HG03457 (cell line): ENCODE measurements around the gene GPC1.

Experiments used
- ATAC-seq: cut with Tn5 transposase; IDR thresholded peaks from one replicate; pipeline ENCODE4 v1.9.1; 2021; ENCODE audit warnings: moderate number of reproducible peaks; ENCODE audit not compliant: unreplicated experiment

The GPC1 gene

GRCh38 chr2:240397542-240397916 is 37.9 kb upstream of the GPC1 start:
- no peak for ATAC-seq

- no peak for ATAC-seq
These were observed 37.4 kb upstream of the GPC1 start for GRCh38 chr2:240397924-240398645.

DNA sequence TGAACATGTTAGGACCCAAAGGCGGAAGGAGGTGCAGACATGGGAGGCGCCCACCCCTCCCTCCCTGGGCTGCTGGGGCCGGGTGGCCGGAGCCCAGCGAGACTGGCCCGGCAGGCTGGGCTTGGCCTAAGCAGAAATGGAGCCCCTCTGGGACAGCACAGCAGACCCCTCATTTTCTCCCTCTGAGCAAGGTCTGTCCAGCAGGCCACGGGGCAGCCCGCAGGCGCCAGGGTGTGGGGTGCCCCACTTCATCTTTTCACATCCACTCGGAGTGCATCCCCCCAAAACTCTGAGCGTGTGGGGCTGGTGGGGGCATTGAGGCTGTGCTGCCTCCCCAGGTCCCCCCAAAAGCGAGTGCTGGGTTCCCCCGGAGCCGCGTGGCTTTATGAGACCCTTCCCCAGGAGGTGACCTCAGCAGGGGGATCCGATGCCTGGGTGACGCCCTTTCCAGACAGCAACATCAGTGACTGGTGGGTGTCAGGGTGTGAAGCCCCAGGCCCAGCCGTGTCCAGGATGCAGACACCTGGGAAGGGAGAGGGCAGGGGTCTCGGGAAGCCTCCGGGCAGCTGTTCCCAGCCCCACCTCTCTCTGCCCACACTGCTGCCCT is 36.7 kb upstream of the GPC1 start:
- ATAC-seq, result no peak

GRCh38 chr2:240399419-240400324 is 35.8 kb upstream of the GPC1 start:
- no peak for ATAC-seq

GRCh38 chr2:240400371-240401161 is 34.9 kb upstream of the GPC1 start:
- ATAC-seq, result no peak

- ATAC-seq, result no peak
These were observed 34.2 kb upstream of the GPC1 start for GRCh38 chr2:240401308-240401707.

- no peak for ATAC-seq
These were observed 33.5 kb upstream of the GPC1 start for GRCh38 chr2:240401781-240402551.

DNA sequence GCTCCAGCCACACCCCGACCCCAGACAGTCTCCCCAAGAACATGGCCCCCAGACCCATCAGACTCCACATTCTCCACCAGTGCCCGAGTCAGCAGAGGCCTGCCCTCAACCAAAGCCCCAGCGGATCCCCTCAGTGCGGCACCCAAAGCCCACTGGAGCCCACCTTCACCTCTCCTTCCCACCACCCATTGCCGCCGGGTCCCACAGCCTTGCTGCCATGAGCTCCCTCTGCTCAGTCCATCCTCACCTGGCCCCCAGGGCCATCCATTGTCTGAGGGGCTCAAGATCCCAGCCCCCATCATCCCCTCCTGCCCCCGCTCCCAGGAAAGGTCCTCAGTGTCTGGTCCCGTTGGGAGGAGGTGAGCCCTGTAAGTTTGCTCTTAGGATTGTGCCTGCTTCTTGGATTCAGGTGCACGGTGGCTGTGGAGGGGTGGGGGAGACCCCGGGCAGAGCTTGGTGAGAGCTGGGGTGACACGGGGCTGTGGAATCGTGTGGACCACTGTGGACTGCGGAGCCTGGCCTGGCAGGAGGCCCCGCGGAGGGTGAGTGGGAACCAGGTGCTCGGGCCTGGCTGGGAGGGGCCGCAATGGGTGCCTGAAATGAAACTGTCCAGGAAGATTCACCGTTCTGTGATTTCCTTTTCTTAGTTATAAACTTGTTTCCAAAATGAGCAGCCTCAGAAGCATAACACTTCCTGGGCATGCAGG is 32.7 kb upstream of the GPC1 start:
- no peak for ATAC-seq

- no peak for ATAC-seq
These were observed 31.9 kb upstream of the GPC1 start for GRCh38 chr2:240403396-240404104.

DNA sequence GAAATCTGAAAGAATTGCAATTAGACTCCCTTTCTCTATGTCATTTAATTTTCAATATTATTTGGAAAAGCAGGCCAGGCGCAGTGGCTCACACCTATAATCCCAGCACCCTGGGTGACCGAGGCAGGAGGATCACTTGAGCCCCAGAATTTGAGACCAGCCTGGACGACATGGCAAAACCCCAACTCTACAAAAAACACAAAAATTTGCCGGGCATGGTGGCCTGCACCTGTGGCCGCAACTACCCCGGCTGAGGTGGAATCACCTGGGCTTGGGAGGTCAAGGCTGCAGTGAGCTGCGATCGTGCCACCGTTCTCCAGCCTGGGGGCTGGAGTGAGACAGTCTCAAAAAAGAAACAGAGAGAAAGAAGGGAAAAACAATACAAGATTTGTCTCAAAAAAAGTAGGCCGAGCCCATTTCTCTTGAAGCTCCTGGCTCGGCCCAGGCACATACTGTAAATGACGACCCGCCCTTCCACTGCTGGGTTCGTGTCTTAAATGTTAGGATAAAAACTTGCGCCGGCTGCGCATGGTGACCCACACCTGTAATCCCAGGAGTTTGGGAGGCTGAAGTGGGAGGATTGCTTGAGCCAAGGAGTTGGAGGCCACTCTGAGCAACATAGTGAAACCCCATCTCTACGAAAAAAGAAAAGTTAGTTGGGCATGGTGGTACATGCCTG is 31.1 kb upstream of the GPC1 start:
- ATAC-seq, result no peak

DNA sequence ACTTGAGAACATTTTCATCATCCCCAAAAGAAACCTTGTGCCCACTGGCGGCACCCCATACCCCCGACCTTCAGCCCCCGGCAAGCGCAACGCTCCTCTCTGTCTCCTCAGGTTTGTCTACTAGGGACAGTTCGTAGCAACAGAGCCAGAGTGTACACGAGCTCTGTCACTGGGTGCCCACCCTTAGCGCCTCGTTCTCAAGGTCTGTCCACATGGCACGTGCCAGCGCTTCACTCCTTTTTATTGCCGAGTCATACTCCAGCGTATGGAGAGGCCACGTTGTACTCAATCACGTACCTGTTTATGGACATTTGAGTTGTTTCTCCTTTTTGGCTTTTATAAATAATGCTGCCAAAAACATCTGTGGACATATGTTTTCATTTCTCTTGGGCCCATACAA is 30.3 kb upstream of the GPC1 start:
- no peak for ATAC-seq

GRCh38 chr2:240405684-240406313 is 29.7 kb upstream of the GPC1 start:
- ATAC-seq, result no peak

DNA sequence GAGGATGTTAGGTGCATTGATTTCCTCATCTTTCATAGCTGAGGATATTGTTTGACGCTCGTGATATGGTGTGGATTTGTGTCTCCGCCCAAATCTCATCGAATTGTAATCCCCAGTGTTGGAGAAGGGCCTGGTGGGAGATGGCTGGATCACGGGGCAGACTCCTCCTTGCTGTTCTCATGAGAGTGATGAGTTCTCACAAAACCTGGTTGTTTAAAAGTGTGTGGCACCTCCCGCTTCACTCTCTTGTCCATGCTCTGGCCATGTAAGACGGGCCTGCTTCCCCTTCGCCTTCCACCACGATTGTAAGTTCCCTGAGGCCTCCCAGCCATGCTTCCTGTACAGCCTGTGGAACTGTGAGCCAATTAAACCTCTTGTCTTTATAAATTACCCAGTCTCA is 28.4 kb upstream of the GPC1 start:
- no peak for ATAC-seq

- no peak for ATAC-seq
These were observed 25.5 kb upstream of the GPC1 start for GRCh38 chr2:240410004-240410403.

- ATAC-seq, result no peak
These were observed 24.7 kb upstream of the GPC1 start for GRCh38 chr2:240410808-240411207.

GRCh38 chr2:240411261-240412160 is 24.0 kb upstream of the GPC1 start:
- ATAC-seq, result no peak
